Activated T-cell treated with anti-CD3 and anti-CD28 coated beads, Interleukin-2, amount 50 U/mL, for 24 hours (primary cell): ENCODE measurements around the gene PDCD1LG2.

Experiments
- DNase-seq: peaks from one replicate; pipeline ENCODE4 v3.0.0-alpha.2; 2020
- H3K27ac Mint-ChIP-seq: 2 replicates; pipeline ENCODE4 v1.8.0; 2020; ENCODE audit warnings: mild to moderate bottlenecking, mixed read lengths
- H3K27me3 Mint-ChIP-seq: 2 replicates; pipeline ENCODE4 v1.8.0; 2020; ENCODE audit warnings: mixed read lengths
- H3K36me3 Mint-ChIP-seq: 2 replicates; pipeline ENCODE4 v1.8.0; 2020; ENCODE audit warnings: low read depth, mixed read lengths
- H3K4me1 Mint-ChIP-seq: 2 replicates; pipeline ENCODE4 v1.8.0; 2020; ENCODE audit warnings: low read depth, mixed read lengths
- H3K4me3 Mint-ChIP-seq: 2 replicates; pipeline ENCODE4 v1.8.0; 2020; ENCODE audit warnings: mild to moderate bottlenecking, moderate library complexity, mixed read lengths
- H3K9me3 Mint-ChIP-seq: 2 replicates; pipeline ENCODE4 v1.8.0; 2020; ENCODE audit warnings: mixed read lengths

The PDCD1LG2 gene

DNA sequence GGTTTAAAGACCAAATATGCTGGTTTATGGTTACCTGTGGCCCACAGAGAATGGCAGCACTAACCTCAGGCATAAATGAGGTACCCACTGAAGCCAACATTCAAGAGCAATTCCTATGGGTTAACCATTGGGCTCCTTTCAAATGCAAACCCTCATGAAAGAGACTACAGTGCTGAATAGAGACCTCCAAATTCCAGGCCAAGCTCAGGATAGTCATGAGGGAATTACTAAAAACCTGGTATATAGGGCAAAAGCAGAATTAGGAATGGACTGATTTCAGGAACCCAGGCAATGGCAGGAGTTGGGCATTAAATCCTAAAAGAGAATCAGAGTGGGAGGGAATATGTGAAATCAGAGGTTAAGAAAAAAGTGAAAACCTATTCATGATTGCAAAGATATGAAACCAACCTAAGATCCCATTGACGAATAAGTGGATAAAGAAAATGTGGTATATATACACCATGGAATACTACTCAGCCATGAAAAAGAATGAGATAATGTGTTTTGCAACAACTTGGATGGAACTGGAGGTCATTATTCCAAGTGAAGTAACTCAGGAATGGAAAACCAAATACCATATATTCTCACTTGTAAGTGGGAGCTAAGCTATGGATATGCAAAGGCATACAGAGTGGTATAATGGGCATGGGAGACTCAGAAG lies 51.6 kb downstream of the PDCD1LG2 start:
- Mint-ChIP-seq H3K4me1 (peaks cover 56% of the 10 kb centered on the region), H3K27ac (no peak overlapping the region), H3K9me3 (peaks cover 5% of the 10 kb centered on the region)

GRCh38 chr9:5562806-5563416 lies 52.6 kb downstream of the PDCD1LG2 start:
- DNase-seq = no peak
- Mint-ChIP-seq H3K4me1 (peaks cover 47% of the 10 kb centered on the region), H3K4me3 (no peak overlapping the region), H3K36me3 (no peaks in the 10 kb centered on the region), H3K27ac (peak overlapping the region; percentile 6), H3K27me3 (no peaks in the 10 kb centered on the region), H3K9me3 (peaks cover 5% of the 10 kb centered on the region)

More for the DNA sequence above, 51.6 kb downstream of the PDCD1LG2 start:
- no peak overlapping the region for H3K4me3 Mint-ChIP-seq
- no peaks in the 10 kb centered on the region for H3K36me3 Mint-ChIP-seq
- no peak for DNase-seq
- H3K27me3 Mint-ChIP-seq = no peaks in the 10 kb centered on the region

GRCh38 chr9:5563417-5563815 lies 53.1 kb downstream of the PDCD1LG2 start:
- Mint-ChIP-seq H3K4me3 (no peak overlapping the region), H3K4me1 (peaks cover 44% of the 10 kb centered on the region), H3K27ac (peak overlapping the region; percentile 20), H3K9me3 (peaks cover 5% of the 10 kb centered on the region), H3K36me3 (no peaks in the 10 kb centered on the region), H3K27me3 (no peaks in the 10 kb centered on the region)
- no peak for DNase-seq

DNA sequence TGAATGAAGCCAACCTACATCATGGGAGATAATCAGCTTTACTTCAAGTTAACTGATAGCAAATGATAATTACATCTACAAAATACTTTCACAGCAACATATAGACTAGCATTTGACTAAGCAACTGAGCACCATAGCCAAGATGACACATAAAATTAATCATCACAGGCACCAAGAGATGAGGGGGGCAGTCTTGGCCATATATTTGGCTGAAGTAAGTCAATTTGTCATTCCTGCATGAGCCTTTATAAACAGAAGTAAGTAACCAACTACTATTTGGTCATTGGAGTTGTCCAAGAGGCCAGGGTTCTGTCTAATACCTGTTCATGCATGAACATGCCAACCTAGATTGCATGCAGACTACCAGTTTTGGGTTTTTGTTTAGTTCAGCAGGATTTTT lies 53.6 kb downstream of the PDCD1LG2 start:
- DNase-seq = no peak
- Mint-ChIP-seq H3K4me1 (peaks cover 44% of the 10 kb centered on the region), H3K9me3 (peaks cover 5% of the 10 kb centered on the region), H3K36me3 (no peaks in the 10 kb centered on the region), H3K4me3 (no peak overlapping the region), H3K27me3 (no peaks in the 10 kb centered on the region), H3K27ac (no peak overlapping the region)

DNA sequence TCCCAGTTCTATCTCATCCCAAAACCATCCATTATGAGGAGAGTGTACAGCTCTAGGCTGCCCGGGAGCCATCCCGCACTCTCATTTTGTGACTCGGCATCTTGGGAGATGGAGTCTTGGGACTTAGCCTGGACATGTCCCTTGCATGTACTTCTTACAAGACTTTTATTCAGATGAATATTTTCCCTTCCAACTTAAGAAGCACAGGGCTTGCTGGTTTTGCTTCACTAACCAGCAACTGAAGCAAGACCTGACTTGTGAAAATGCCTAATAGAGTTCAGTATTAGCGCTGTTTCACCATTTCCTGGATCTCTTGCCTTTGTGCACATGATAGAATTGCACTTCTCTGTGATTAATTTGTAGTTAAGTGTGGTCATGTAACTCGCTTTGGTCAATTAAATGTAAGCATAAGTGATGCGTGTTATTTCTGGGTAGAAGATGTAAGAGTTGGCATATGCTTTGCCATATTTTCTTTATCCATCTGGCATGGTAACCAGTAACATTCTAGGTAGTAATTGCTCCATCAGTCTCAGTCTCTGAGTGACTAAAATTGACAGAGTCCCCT lies 55.8 kb downstream of the PDCD1LG2 start:
- H3K36me3 Mint-ChIP-seq = no peaks in the 10 kb centered on the region

GRCh38 chr9:5568868-5569267 lies 58.5 kb downstream of the PDCD1LG2 start:
- H3K9me3 Mint-ChIP-seq = no peaks in the 10 kb centered on the region
- DNase-seq = no peak
- no peak overlapping the region for H3K4me3 Mint-ChIP-seq
- no peak overlapping the region for H3K27ac Mint-ChIP-seq
- H3K4me1 Mint-ChIP-seq = peaks cover 25% of the 10 kb centered on the region
- H3K36me3 Mint-ChIP-seq = no peaks in the 10 kb centered on the region
- no peaks in the 10 kb centered on the region for H3K27me3 Mint-ChIP-seq

More for the DNA sequence above, 55.8 kb downstream of the PDCD1LG2 start:
- H3K4me1 Mint-ChIP-seq = peaks cover 43% of the 10 kb centered on the region
- peaks cover 5% of the 10 kb centered on the region for H3K9me3 Mint-ChIP-seq
- no peak overlapping the region for H3K27ac Mint-ChIP-seq
- H3K27me3 Mint-ChIP-seq = no peaks in the 10 kb centered on the region
- DNase-seq = no peak
- no peak overlapping the region for H3K4me3 Mint-ChIP-seq

- H3K36me3 Mint-ChIP-seq = no peaks in the 10 kb centered on the region
- H3K4me3 Mint-ChIP-seq = no peak overlapping the region
- H3K9me3 Mint-ChIP-seq = no peaks in the 10 kb centered on the region
Measured at GRCh38 chr9:5569409-5569808, 59.1 kb downstream of the PDCD1LG2 start.

GRCh38 chr9:5569891-5570290 lies 59.6 kb downstream of the PDCD1LG2 start:
- Mint-ChIP-seq H3K4me3 (no peak overlapping the region), H3K9me3 (no peaks in the 10 kb centered on the region), H3K4me1 (peaks cover 18% of the 10 kb centered on the region), H3K36me3 (no peaks in the 10 kb centered on the region), H3K27me3 (no peaks in the 10 kb centered on the region), H3K27ac (no peak overlapping the region)
- DNase-seq = no peak

More at GRCh38 chr9:5569409-5569808, 59.1 kb downstream of the PDCD1LG2 start:
- H3K27me3 Mint-ChIP-seq = no peaks in the 10 kb centered on the region
- no peak for DNase-seq
- peaks cover 21% of the 10 kb centered on the region for H3K4me1 Mint-ChIP-seq
- H3K27ac Mint-ChIP-seq = no peak overlapping the region

- H3K9me3 Mint-ChIP-seq = no peaks in the 10 kb centered on the region
- no peaks in the 10 kb centered on the region for H3K27me3 Mint-ChIP-seq
- no peaks in the 10 kb centered on the region for H3K36me3 Mint-ChIP-seq
- H3K4me1 Mint-ChIP-seq = peaks cover 18% of the 10 kb centered on the region
- no peak overlapping the region for H3K4me3 Mint-ChIP-seq
- H3K27ac Mint-ChIP-seq = no peak overlapping the region
- DNase-seq = no peak
Measured at GRCh38 chr9:5571629-5572232, 61.4 kb downstream of the PDCD1LG2 start.

DNA sequence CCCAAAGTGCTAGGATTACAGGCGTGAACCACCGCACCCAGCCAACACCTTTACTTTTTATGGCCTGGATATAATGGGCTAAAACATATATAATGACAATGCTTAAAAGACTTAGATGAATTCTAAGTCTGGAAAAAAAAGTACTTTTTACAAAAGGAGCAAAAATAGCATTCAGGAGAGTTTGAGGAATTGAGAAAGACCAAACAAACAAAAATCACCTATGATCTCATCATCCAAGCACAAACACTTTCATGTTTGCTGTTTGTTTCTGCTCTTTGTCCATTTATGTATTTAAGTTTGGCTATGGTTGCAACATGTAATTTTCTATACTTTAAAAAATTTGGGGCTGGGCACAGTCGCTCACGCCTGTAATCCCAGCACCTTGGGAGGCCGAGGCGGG lies 63.8 kb downstream of the PDCD1LG2 start:
- Mint-ChIP-seq H3K4me3 (no peak overlapping the region), H3K36me3 (no peaks in the 10 kb centered on the region), H3K27ac (no peak overlapping the region), H3K4me1 (peaks cover 28% of the 10 kb centered on the region), H3K9me3 (no peaks in the 10 kb centered on the region), H3K27me3 (no peaks in the 10 kb centered on the region)
- DNase-seq = no peak

DNA sequence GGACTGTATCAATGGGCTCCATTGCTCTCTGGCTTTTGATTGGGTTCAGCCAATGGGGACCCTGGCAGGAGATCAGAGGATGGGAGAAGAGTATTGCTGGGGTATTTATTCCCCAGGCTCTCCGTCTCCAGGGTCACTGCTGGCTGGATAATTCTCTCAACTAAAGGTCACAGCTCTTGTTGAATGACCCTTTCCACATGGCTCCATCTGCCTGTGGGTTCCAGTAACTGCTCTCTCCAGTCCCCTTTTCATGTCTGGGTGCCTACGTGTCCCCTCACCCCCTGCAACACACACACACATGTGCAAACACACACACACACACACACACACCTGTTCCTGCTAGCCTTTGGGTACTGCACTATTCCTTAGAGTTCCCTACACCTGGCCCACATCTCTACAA lies 64.7 kb downstream of the PDCD1LG2 start:
- Mint-ChIP-seq H3K27me3 (no peaks in the 10 kb centered on the region), H3K4me1 (peaks cover 26% of the 10 kb centered on the region), H3K9me3 (no peaks in the 10 kb centered on the region), H3K36me3 (no peaks in the 10 kb centered on the region), H3K4me3 (no peak overlapping the region), H3K27ac (no peak overlapping the region)
- DNase-seq = no peak

- no peak overlapping the region for H3K27ac Mint-ChIP-seq
- H3K4me3 Mint-ChIP-seq = no peak overlapping the region
- no peaks in the 10 kb centered on the region for H3K36me3 Mint-ChIP-seq
- no peaks in the 10 kb centered on the region for H3K27me3 Mint-ChIP-seq
- no peak for DNase-seq
- peaks cover 4% of the 10 kb centered on the region for H3K9me3 Mint-ChIP-seq
- H3K4me1 Mint-ChIP-seq = peaks cover 38% of the 10 kb centered on the region
Measured at GRCh38 chr9:5577225-5577624, 66.9 kb downstream of the PDCD1LG2 start.

GRCh38 chr9:5578018-5578697 lies 67.8 kb downstream of the PDCD1LG2 start:
- no peaks in the 10 kb centered on the region for H3K36me3 Mint-ChIP-seq
- peaks cover 4% of the 10 kb centered on the region for H3K9me3 Mint-ChIP-seq
- no peak overlapping the region for H3K4me3 Mint-ChIP-seq
- no peaks in the 10 kb centered on the region for H3K27me3 Mint-ChIP-seq
- peak overlapping the region; percentile 73 for H3K27ac Mint-ChIP-seq
- H3K4me1 Mint-ChIP-seq = peaks cover 45% of the 10 kb centered on the region
- DNase-seq = no peak

DNA sequence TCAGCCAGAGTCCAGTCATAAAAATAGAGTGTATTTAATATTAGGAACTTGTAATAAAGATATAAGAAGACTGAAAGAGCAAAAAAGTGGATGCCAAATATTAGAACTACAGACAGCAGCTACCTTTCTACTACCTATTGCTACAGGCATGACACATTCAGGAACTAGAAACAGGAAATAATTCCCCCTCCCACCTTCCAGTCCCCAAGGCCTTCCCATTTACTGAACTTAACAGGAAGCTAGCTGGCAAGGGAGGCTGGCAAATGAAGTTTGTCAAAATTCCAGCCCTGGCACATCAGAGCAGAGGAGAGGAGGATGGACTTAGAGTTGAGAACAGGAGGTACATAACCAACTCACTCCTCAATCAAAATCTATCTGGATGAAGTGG lies 68.4 kb downstream of the PDCD1LG2 start:
- Mint-ChIP-seq H3K27me3 (no peaks in the 10 kb centered on the region), H3K9me3 (peaks cover 4% of the 10 kb centered on the region), H3K36me3 (no peaks in the 10 kb centered on the region), H3K4me1 (peaks cover 51% of the 10 kb centered on the region), H3K27ac (peak overlapping the region; percentile 73), H3K4me3 (no peak overlapping the region)
- DNase-seq = no peak
